GM15510 (cell line): ENCODE measurements around the gene NR0B2.

ENCODE experiments used
- POLR2A ChIP-seq: IDR thresholded peaks from 3 replicates; pipeline ENCODE4 v1.6.1; 2011; ENCODE audit warnings: borderline replicate concordance; ENCODE audit not compliant: insufficient read length; ENCODE audit errors: extremely low read depth

Gene NR0B2

DNA sequence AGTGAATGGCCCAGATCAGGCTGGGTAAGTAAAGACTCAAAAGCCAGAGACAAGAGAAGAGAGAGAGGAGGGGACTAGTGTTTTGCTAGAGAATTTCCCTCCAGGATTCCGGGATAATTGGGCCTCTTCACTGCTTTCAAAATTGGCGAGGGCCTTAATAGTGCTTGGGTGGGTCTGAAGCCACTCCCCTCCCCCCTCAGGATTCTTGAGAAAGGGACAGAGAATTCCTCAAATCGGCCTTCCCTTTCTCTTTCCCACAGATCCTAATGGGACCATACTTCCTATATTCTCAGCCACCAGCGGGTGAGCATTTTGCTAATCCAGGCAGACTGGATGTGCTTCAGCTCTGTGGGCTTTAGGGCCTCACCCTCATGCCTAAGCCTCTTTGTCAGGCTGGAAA lies 38.9 kb downstream of the NR0B2 start:
- TF ChIP-seq POLR2A: no peak

- peak; percentile 98 for TF ChIP-seq POLR2A
Measured at GRCh38 chr1:26864610-26865480, 48.9 kb downstream of the NR0B2 start.

GRCh38 chr1:26863685-26864077 lies 50.1 kb downstream of the NR0B2 start:
- TF ChIP-seq POLR2A: no peak

DNA sequence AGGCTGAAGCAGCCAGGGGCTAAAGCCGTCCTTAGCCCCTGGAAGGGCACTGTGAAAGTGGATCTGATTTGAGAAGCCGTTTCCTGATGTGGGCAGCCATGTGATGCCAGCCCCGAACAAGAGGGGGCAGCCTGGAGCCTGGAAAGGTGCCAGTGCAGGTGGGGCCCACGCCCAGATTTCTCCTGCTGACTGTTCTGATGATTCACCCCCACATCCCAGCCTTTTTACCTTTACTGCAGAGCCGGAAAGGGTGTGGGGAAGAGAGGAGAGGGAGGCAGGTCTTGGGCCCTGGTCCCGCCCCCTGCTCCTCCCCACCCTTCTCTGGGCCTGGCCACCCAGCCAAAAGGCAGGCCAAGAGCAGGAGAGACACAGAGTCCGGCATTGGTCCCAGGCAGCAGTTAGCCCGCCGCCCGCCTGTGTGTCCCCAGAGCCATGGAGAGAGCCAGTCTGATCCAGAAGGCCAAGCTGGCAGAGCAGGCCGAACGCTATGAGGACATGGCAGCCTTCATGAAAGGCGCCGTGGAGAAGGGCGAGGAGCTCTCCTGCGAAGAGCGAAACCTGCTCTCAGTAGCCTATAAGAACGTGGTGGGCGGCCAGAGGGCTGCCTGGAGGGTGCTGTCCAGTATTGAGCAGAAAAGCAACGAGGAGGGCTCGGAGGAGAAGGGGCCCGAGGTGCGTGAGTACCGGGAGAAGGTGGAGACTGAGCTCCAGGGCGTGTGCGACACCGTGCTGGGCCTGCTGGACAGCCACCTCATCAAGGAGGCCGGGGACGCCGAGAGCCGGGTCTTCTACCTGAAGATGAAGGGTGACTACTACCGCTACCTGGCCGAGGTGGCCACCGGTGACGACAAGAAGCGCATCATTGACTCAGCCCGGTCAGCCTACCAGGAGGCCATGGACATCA lies 50.7 kb downstream of the NR0B2 start, which contains the start of gene SFN:
Gene SFN, plus strand, starts transcription at position 369 of the 904 bp plus-strand sequence. Its CDS starts 64 bp downstream, at position 433.
- TF ChIP-seq POLR2A: no peak

- no peak for TF ChIP-seq POLR2A
Measured at GRCh38 chr1:26861889-26862378, 51.8 kb downstream of the NR0B2 start.
